ENCODE measurements around the gene CDH24. TPM values are rescaled to one million over a fixed set of nuclear protein-coding genes. Genes with fewer than 3 reads are reported as not detected.

CDH24 gene
- total and polyA plus RNA-seq, 2 of the 8 experiments (the other 6 are each of a cell fraction or from before 2014, with no cell fraction given), result 18.1 to 27.6 TPM

GRCh38 chr14:23057757-23058653, 685 bp upstream of the CDH24 start (continued):
- TF ChIP-seq CHD7 (IDR thresholded peaks at IDR 0.05; ENCODE audit: insufficient replicate concordance, low read length), result no peak

Data from H1 (cell line).